Naive thymus-derived CD8-positive, alpha-beta T cell (primary cell): Measurements from ENCODE around the gene MAGI2. TPM values are rescaled to one million over a fixed set of nuclear protein-coding genes. Genes with fewer than 3 reads are reported as not detected.
"Not testable (repeated sequence)": the region's sequence is repeated elsewhere in the genome, so short reads cannot be mapped to it uniquely, and the experiment has no call there.

Experiments used
- ATAC-seq, 2 donors: fragments of 150-1000 bp; cut with Tn5 transposase in 1 of 2; sonication (Bioruptor Pico), chemical (Tn5 transposase) in 1 of 2; 1 replicate in 1 of 2; 2 replicates in 1 of 2; pipeline ENCODE4 v1.10.0; 2021; ENCODE audit warnings: mild to moderate bottlenecking in 2 of 2, moderate library complexity in 2 of 2
- POLR2A ChIA-PET: fragments of 350-600 bp; sonication (Branson Sonifier 250); formaldehyde crosslinking; loops from one replicate; lab custom pipeline; 2021; ENCODE audit warnings: antibody characterized with exemption; lab: Charles Lee
- DNase-seq, 10 donors: peaks; one replicate each; pipeline versions ENCODE4 v3.0.0 to v3.0.0-alpha.2; 2020 to 2022
- H3K27ac Mint-ChIP-seq, 10 donors: one replicate each; pipeline ENCODE4 v1.8.0; 2020 to 2022; ENCODE audit warnings: mild to moderate bottlenecking in 10 of 10, mixed read lengths in 10 of 10, moderate library complexity in 4 of 10, inconsistent platforms in 1 of 10
- H3K27me3 Mint-ChIP-seq, 5 donors: one replicate each; pipeline ENCODE4 v1.8.0; 2021 to 2022; ENCODE audit warnings: mixed read lengths in 5 of 5
- H3K36me3 Mint-ChIP-seq, 3 donors: one replicate each; pipeline ENCODE4 v1.8.0; 2020 to 2022; ENCODE audit warnings: mixed read lengths in 3 of 3, mild to moderate bottlenecking in 2 of 3, inconsistent platforms in 1 of 3
- H3K4me1 Mint-ChIP-seq, 4 donors: one replicate each; pipeline ENCODE4 v1.8.0; 2021 to 2022; ENCODE audit warnings: mixed read lengths in 4 of 4
- H3K4me3 Mint-ChIP-seq, 10 donors: one replicate each; pipeline ENCODE4 v1.8.0; 2020 to 2022; ENCODE audit warnings: mild to moderate bottlenecking in 10 of 10, mixed read lengths in 10 of 10, moderate library complexity in 6 of 10, inconsistent platforms in 1 of 10
- H3K9me3 Mint-ChIP-seq, 9 donors: one replicate each; pipeline ENCODE4 v1.8.0; 2020 to 2022; ENCODE audit warnings: mixed read lengths in 9 of 9, mild to moderate bottlenecking in 3 of 9, inconsistent platforms in 1 of 9, moderate library complexity in 1 of 9
- polyA plus RNA-seq, 3 donors: library from polyadenylated mRNA; unstranded; fragments of 300-500 nt; fragmentation: Illumina TruSeq; gene quantifications; one replicate each; pipeline ENCODE4 v1.2.3, GENCODE V29; 2021
- total RNA-seq, 8 experiments: library from RNA in 2 of 8; stranded (reverse) in 2 of 8; gene quantifications; one replicate each; pipeline ENCODE4 v1.2.3 and lab custom pipeline; 2021 to 2026

The MAGI2 gene
- total and polyA plus RNA-seq, 5 experiments from 2014 or later: 0.02 to 0.65 (median 0.37) TPM; not detected in 1

GRCh38 chr7:78516450-78516849, 937.0 kb downstream of the MAGI2 start:
- DNase-seq (no peak), ATAC-seq (no peak)
- Mint-ChIP-seq H3K4me3 (no peak overlapping the region), H3K36me3 (no peaks in the 10 kb centered on the region), H3K9me3 (peaks cover 0 to 2% (median 0%) of the 10 kb centered on the region in 9 donors), H3K4me1 (no peaks in the 10 kb centered on the region), H3K27me3 (no peaks in the 10 kb centered on the region), H3K27ac (no peak overlapping the region)
- POLR2A ChIA-PET: no interaction called here

DNA sequence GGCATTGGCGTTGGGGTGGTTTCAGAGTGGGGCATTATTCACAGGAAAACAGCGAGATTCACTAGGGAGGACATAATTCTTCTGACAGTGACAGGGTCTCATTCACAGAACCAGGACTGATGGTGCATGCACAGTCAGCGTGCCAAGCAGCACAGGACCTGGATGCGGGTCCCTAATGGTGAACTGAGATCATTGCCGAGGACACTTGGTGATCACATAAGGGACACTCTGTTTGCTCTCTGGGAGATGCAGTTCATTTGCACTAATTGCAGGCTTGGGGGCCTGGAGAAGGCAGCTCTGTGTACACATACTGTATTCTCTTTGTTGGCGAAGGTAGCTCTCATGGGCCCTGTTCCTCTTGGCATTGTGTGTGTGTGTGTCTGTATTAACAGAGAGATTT, 938.8 kb downstream of the MAGI2 start:
- Mint-ChIP-seq H3K27ac (no peak overlapping the region), H3K36me3 (no peaks in the 10 kb centered on the region), H3K9me3 (peaks cover 0 to 2% (median 0%) of the 10 kb centered on the region in 9 donors), H3K27me3 (no peaks in the 10 kb centered on the region), H3K4me3 (no peak overlapping the region), H3K4me1 (no peaks in the 10 kb centered on the region)
- ATAC-seq: no peak
- POLR2A ChIA-PET: no interaction called here
- no peak for DNase-seq

DNA sequence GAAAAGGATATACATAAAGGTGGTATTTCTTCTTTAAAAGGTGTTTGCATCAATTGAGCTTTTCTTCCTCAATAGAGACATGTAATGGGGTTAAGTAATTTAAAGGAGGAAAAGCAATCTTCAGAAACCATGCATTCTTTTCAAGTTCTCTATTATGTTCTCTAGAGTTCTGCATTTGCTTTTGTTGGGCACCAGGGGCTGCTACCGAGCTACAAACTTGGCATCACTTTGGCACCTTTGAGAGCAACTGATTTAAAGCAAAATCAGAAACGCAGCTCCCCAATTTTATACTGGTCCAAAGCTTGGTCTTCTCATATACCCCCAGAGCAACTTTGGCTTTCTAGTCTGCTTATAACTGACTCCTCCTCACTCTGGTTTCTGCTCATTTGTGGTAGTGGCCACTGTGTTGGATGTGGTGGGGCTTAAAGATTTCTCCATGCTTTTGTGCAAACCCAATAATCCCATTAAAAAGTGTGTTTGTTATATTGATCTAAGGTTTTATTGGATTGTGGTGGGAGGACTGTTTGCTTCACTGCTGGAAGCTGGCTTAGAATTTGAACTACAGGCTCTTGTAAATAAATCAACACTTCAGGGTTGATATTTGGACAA, 942.8 kb downstream of the MAGI2 start:
- Mint-ChIP-seq H3K4me3 (no peak overlapping the region), H3K9me3 (peaks cover 0 to 6% (median 0%) of the 10 kb centered on the region in 9 donors), H3K36me3 (no peaks in the 10 kb centered on the region), H3K27ac (no peak overlapping the region), H3K27me3 (peaks cover 0 to 7% (median 0%) of the 10 kb centered on the region in 5 donors), H3K4me1 (no peaks in the 10 kb centered on the region)
- POLR2A ChIA-PET: no interaction called here
- ATAC-seq (no peak), DNase-seq (no peak)

DNA sequence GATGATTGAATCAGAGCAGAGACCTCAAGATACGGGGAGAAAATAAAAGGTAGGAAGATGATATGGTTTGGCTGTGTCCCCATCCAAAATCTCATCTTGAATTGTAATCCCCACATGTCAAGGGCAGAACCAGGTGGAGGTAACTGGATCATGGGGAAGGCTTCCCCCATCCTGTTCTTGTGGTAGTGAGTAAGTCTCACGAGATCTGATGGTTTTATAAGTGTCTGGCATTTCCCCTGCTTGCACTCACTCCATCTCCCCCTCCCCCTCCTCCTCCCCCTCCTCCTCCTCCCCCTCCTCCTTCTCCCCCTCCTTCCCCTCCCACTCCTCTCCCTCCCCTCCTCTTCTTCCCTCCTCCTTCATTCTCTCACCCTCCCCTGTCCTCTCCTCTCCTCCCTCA, 950.2 kb downstream of the MAGI2 start:
- H3K4me3 Mint-ChIP-seq, H3K4me1 Mint-ChIP-seq, POLR2A ChIA-PET, H3K27ac Mint-ChIP-seq, ATAC-seq, H3K9me3 Mint-ChIP-seq, DNase-seq, H3K36me3 Mint-ChIP-seq: not testable (repeated sequence)
- peaks cover 0 to 11% (median 0%) of the 10 kb centered on the region in 5 donors for H3K27me3 Mint-ChIP-seq

DNA sequence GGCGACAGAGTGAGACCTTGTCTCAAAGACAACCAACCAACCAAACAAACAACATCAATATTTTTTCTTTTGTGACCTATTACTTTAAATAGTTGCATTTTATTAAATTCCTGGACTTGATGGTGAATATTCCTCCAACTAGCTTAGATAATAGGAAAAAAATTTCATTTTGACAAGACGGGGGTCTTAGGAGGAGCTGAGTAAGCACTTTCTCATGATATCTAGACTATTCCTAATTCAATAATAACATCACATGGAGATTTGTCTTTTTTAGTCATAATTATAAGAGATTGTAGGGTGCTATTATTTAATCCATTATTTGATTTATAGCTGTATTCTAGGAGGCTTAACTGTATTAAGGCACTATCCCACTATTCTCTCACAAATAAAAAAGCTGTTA, 952.4 kb downstream of the MAGI2 start:
- DNase-seq: no peak
- POLR2A ChIA-PET: no interaction called here
- Mint-ChIP-seq H3K4me3 (no peak overlapping the region), H3K36me3 (peaks cover 0 to 4% (median 2%) of the 10 kb centered on the region in 3 donors), H3K27ac (no peak overlapping the region), H3K9me3 (peaks cover 0 to 8% (median 5%) of the 10 kb centered on the region in 9 donors), H3K4me1 (no peaks in the 10 kb centered on the region), H3K27me3 (peaks cover 0 to 7% (median 0%) of the 10 kb centered on the region in 5 donors)
- ATAC-seq: no peak

DNA sequence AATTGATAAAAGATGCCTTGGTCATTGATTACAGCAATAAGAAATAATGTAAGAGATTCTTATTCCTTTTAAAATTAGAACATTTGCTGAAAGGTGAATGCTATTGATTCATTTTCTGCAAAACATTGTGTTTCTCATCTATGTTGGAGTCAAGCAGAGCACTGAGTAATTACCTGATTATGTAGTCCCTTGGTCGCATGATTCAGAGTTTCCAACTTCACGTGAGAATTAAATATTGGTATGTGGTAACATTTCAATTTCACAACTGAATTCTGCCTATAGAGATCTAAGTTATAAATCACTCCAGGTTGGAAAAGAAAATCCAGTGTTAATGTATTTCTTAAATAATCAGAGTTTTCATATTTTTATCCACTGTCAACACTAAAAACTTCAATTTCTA, 953.5 kb downstream of the MAGI2 start:
- Mint-ChIP-seq H3K9me3 (peaks cover 0 to 8% (median 0%) of the 10 kb centered on the region in 9 donors), H3K4me1 (no peaks in the 10 kb centered on the region), H3K4me3 (no peak overlapping the region), H3K36me3 (peaks cover 0 to 4% (median 2%) of the 10 kb centered on the region in 3 donors), H3K27ac (no peak overlapping the region), H3K27me3 (peaks cover 0 to 4% (median 0%) of the 10 kb centered on the region in 5 donors)
- POLR2A ChIA-PET: no interaction called here
- ATAC-seq: no peak
- DNase-seq: no peak

GRCh38 chr7:78499283-78499682, 954.2 kb downstream of the MAGI2 start:
- POLR2A ChIA-PET: no interaction called here
- Mint-ChIP-seq H3K4me1 (no peaks in the 10 kb centered on the region), H3K27ac (no peak overlapping the region), H3K36me3 (peaks cover 0 to 4% (median 2%) of the 10 kb centered on the region in 3 donors), H3K4me3 (no peak overlapping the region), H3K9me3 (peaks cover 0 to 8% (median 0%) of the 10 kb centered on the region in 9 donors), H3K27me3 (peaks cover 0 to 4% (median 0%) of the 10 kb centered on the region in 5 donors)
- ATAC-seq (no peak), DNase-seq (no peak)

DNA sequence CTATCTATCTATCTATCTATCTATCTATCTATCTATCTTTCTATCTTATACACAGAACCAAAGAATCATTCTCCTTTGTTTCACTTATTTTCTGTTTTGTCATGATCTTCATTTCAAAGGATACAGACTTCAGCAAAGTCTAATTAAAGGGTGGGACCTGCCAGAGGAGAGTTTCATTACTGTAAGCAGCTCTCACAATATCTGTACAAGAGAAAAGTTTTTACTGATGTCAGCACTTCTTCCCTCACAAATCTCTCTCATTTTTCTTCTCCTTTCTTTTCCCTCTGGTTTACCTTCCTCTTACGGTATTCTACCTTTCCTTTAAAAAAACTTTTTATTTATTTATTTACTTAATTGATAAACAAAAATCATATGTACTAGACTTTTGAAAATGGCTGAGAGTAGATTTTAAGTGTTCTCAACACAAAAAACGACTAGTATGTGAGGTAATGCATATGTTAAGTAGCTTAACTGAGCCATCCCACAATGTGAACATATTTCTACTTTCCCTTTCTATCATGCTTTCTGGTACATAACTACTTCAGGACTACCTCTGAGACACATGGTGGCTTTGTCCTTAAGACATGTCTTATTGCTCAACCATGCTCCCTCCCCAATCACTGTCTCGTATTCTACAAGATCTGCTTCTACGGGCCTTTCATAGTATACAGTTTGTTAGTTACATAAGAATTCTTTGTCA, 955.6 kb downstream of the MAGI2 start:
- DNase-seq: no peak
- no peaks in the 10 kb centered on the region for H3K4me1 Mint-ChIP-seq
- no peak overlapping the region for H3K27ac Mint-ChIP-seq
- ATAC-seq: no peak
- peaks cover 0 to 4% (median 2%) of the 10 kb centered on the region in 3 donors for H3K36me3 Mint-ChIP-seq
- POLR2A ChIA-PET: no interaction called here
- H3K27me3 Mint-ChIP-seq: peaks cover 0 to 4% (median 0%) of the 10 kb centered on the region in 5 donors
- no peak overlapping the region for H3K4me3 Mint-ChIP-seq
- peaks cover 0 to 7% (median 0%) of the 10 kb centered on the region in 9 donors for H3K9me3 Mint-ChIP-seq

- H3K4me3 Mint-ChIP-seq: no peak overlapping the region
- H3K27ac Mint-ChIP-seq: no peak overlapping the region
- peaks cover 0 to 7% (median 0%) of the 10 kb centered on the region in 9 donors for H3K9me3 Mint-ChIP-seq
- DNase-seq (no peak), ATAC-seq (no peak)
- H3K27me3 Mint-ChIP-seq: peaks cover 0 to 4% (median 0%) of the 10 kb centered on the region in 5 donors
- POLR2A ChIA-PET: no interaction called here
- no peaks in the 10 kb centered on the region for H3K36me3 Mint-ChIP-seq
- no peaks in the 10 kb centered on the region for H3K4me1 Mint-ChIP-seq
These were observed 957.3 kb downstream of the MAGI2 start for GRCh38 chr7:78496096-78496630.

- Mint-ChIP-seq H3K4me1 (no peaks in the 10 kb centered on the region), H3K27me3 (no peaks in the 10 kb centered on the region), H3K9me3 (peaks cover 0 to 8% (median 0%) of the 10 kb centered on the region in 9 donors), H3K27ac (no peak overlapping the region), H3K4me3 (no peak overlapping the region), H3K36me3 (no peaks in the 10 kb centered on the region)
- POLR2A ChIA-PET: no interaction called here
- ATAC-seq (no peak), DNase-seq (no peak)
These were observed 960.1 kb downstream of the MAGI2 start for GRCh38 chr7:78493401-78493800.

- ATAC-seq: no peak
- Mint-ChIP-seq H3K4me1 (no peaks in the 10 kb centered on the region), H3K36me3 (no peaks in the 10 kb centered on the region), H3K27me3 (no peaks in the 10 kb centered on the region), H3K4me3 (no peak overlapping the region), H3K9me3 (peaks cover 0 to 5% (median 0%) of the 10 kb centered on the region in 9 donors), H3K27ac (no peak overlapping the region)
- POLR2A ChIA-PET: no interaction called here
- DNase-seq: no peak
These were observed 961.3 kb downstream of the MAGI2 start for GRCh38 chr7:78492146-78492545.

DNA sequence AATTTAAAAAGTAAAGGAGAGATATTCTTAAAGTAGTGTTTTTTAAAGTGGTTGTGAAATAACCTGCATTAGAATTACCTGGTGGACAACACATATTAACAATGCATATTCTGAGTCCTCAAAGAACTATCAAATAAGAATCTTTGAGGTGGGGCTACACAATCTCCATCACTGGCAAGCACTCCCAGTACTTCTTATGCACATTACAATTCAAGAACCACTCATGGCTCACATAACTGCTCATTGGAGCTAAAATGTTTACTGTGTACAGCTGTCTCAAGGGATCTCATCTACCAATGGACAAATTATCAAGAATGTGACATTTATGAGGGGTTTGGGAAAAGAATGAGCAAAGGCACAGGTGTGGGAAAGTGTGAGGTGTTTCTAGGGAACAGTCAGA, 962.9 kb downstream of the MAGI2 start:
- Mint-ChIP-seq H3K4me1 (no peaks in the 10 kb centered on the region), H3K9me3 (peaks cover 0 to 5% (median 0%) of the 10 kb centered on the region in 9 donors), H3K27me3 (no peaks in the 10 kb centered on the region), H3K36me3 (no peaks in the 10 kb centered on the region), H3K4me3 (no peak overlapping the region), H3K27ac (no peak overlapping the region)
- no peak for ATAC-seq
- POLR2A ChIA-PET: no interaction called here
- DNase-seq: no peak

DNA sequence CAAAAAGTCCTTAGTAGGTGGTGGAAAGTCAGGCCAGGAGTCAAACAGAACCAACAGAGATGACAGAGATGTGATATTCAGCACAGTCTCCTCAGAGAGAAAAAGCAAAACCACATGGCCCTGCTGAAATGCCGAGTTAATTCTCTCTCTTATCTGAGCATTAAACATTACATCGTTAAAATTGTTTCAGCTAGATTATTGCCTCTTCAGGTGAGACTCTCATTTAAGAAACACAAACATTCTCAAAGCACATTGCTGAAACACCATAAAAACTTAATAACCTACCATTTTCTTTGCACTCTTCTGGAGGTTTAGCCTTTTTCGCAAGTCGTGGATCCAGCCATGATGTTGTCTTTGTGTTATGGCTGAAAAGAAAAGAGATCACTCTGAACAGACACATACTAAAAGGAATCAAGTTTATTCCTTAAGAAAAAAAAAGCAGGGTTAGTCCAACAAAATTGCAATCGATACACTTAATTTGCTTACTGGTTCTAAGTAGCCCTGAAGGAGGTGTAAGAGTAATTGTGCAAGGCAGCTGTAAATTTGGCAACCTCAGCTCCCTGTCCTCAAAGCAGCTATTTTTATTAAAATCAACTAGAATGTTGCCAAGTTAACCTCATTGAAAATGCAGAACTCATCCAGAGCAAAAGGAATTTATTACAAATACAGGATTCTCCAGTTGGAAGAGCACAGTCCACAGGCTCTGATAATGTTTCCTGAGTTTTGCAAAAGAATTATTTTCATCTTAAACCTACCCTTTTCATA, 963.8 kb downstream of the MAGI2 start:
- H3K9me3 Mint-ChIP-seq: peaks cover 0 to 5% (median 0%) of the 10 kb centered on the region in 9 donors
- no peak overlapping the region for H3K4me3 Mint-ChIP-seq
- ATAC-seq: no peak
- no peak overlapping the region for H3K27ac Mint-ChIP-seq
- H3K36me3 Mint-ChIP-seq: no peaks in the 10 kb centered on the region
- H3K4me1 Mint-ChIP-seq: no peaks in the 10 kb centered on the region
- POLR2A ChIA-PET: no interaction called here
- DNase-seq: no peak
- no peaks in the 10 kb centered on the region for H3K27me3 Mint-ChIP-seq
